Measurements from ENCODE around the gene ACOX1.

ACOX1 gene

DNA sequence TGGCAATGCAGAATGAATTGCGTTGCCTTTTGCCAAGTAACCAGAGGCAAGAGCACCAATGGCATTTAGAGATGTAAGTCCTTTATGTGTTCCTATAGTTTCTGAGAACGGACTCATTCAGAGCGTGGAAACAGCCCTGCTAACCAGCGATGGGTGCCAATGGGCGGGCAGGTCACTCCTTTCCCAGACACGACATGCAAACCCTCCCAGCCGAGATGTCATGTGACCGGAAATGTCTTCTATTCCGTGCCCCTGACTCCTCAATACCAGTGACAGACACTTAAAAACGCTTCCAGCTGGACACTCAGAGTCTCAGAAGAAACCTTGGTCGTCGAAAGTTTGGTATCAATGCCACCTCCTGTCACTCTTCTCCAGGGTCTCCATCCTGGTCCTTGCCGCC is 41.3 kb downstream of the ACOX1 start:
- H2AFZ ChIP-seq (ENCODE audit: low read length): no peak overlapping the region
- H3K4me1 ChIP-seq (ENCODE audit: insufficient read depth, low read length, poor library complexity, severe bottlenecking): peaks cover 9% of the 10 kb centered on the region
- H3K4me2 ChIP-seq (ENCODE audit: low read depth, low read length, poor library complexity, severe bottlenecking): no peak overlapping the region
- peaks cover 6% of the 10 kb centered on the region; the same call in 1 of the 2 replicates for H3K79me2 ChIP-seq (ENCODE audit: insufficient read depth, low read length)
- H3K36me3 ChIP-seq (ENCODE audit: insufficient read depth, low read length): no peaks in the 10 kb centered on the region
- H3K9ac ChIP-seq (ENCODE audit: low read depth, low read length, poor library complexity, severe bottlenecking): no peak overlapping the region
- no peaks in the 10 kb centered on the region for H3K9me2 ChIP-seq (replicated peaks; ENCODE audit: low read depth, low read length)
- H3K27me3 ChIP-seq (ENCODE audit: insufficient read depth, low read length, poor library complexity, severe bottlenecking): no peaks in the 10 kb centered on the region
- H4K20me1 ChIP-seq (ENCODE audit: insufficient read depth, low read length, poor library complexity, severe bottlenecking): no peaks in the 10 kb centered on the region
- TF ChIP-seq, protein P1, sequence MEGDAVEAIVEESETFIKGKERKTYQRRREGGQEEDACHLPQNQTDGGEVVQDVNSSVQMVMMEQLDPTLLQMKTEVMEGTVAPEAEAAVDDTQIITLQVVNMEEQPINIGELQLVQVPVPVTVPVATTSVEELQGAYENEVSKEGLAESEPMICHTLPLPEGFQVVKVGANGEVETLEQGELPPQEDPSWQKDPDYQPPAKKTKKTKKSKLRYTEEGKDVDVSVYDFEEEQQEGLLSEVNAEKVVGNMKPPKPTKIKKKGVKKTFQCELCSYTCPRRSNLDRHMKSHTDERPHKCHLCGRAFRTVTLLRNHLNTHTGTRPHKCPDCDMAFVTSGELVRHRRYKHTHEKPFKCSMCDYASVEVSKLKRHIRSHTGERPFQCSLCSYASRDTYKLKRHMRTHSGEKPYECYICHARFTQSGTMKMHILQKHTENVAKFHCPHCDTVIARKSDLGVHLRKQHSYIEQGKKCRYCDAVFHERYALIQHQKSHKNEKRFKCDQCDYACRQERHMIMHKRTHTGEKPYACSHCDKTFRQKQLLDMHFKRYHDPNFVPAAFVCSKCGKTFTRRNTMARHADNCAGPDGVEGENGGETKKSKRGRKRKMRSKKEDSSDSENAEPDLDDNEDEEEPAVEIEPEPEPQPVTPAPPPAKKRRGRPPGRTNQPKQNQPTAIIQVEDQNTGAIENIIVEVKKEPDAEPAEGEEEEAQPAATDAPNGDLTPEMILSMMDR (conservative IDR thresholded peaks at IDR 0.05; ENCODE audit: low read length): no peak
- TF ChIP-seq EZH2phosphoT487 (IDR thresholded peaks at IDR 0.05; ENCODE audit: borderline replicate concordance): no peak
- no peaks in the 10 kb centered on the region for H3K9me3 ChIP-seq (ENCODE audit: insufficient read depth, low read depth, low read length)
- no peak overlapping the region for H3K4me3 ChIP-seq (ENCODE audit: low read length, poor library complexity, severe bottlenecking)
- H3F3A ChIP-seq (ENCODE audit: low read depth): no peaks in the 10 kb centered on the region

DNA sequence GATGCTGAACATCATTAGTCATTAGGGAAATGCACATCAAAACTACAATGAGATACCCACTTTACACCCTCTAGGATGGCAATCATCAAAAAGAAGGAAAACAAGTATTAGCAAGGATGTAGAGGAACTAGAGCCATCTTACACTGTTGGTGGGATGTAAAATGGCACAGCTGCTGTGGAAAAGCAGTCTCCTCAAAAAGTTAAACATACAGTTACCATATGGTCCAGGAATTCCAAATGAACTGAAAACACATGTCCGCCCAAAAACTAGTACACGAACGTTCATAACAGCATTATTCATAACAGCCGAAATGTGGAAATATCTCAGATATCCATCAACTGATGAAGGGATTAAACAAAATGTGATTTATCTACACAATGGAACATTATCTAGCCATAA is 45.2 kb downstream of the ACOX1 start:
- Histone ChIP-seq H3K9me2 (replicated peaks; ENCODE audit: low read depth, low read length) (no peaks in the 10 kb centered on the region), H3K4me1 (ENCODE audit: insufficient read depth, low read length, poor library complexity, severe bottlenecking) (no peaks in the 10 kb centered on the region), H3K9ac (ENCODE audit: low read depth, low read length, poor library complexity, severe bottlenecking) (no peak overlapping the region), H4K20me1 (ENCODE audit: insufficient read depth, low read length, poor library complexity, severe bottlenecking) (no peaks in the 10 kb centered on the region), H3K9me3 (ENCODE audit: insufficient read depth, low read depth, low read length) (no peaks in the 10 kb centered on the region), H3K4me3 (ENCODE audit: low read length, poor library complexity, severe bottlenecking) (no peak overlapping the region), H3K27me3 (ENCODE audit: insufficient read depth, low read length, poor library complexity, severe bottlenecking) (no peaks in the 10 kb centered on the region), H3K4me2 (ENCODE audit: low read depth, low read length, poor library complexity, severe bottlenecking) (no peak overlapping the region), H3K79me2 (ENCODE audit: insufficient read depth, low read length) (no peaks in the 10 kb centered on the region), H2AFZ (ENCODE audit: low read length) (no peak overlapping the region), H3K36me3 (ENCODE audit: insufficient read depth, low read length) (no peaks in the 10 kb centered on the region), H3F3A (ENCODE audit: low read depth) (no peaks in the 10 kb centered on the region)
- TF ChIP-seq, protein P1 (conservative IDR thresholded peaks at IDR 0.05; ENCODE audit: low read length): no peak
- TF ChIP-seq EZH2phosphoT487 (IDR thresholded peaks at IDR 0.05; ENCODE audit: borderline replicate concordance): no peak

DNA sequence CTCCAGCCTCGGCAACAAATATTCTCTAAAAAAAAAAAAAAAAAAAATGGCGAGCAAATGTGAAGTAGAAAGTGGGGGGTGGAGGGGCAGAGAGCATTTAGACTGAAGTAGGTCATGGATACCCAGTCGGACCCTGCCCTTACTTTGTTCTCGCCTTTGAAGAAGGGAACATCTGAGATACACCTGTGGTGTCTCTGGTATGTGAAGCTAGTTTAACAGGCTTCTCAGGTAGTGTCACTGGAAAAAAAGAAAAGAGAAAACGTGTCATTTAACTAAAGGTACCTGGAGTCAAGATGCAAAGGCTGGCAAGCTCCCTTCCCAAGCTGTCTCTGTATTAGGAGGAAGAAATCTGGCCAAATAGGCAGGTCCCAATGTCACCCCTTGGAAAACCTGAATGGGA is 46.1 kb downstream of the ACOX1 start:
- Histone ChIP-seq H3K4me2 (ENCODE audit: low read depth, low read length, poor library complexity, severe bottlenecking) (no peak overlapping the region), H3K79me2 (ENCODE audit: insufficient read depth, low read length) (no peaks in the 10 kb centered on the region), H3K36me3 (ENCODE audit: insufficient read depth, low read length) (no peaks in the 10 kb centered on the region), H4K20me1 (ENCODE audit: insufficient read depth, low read length, poor library complexity, severe bottlenecking) (no peaks in the 10 kb centered on the region), H2AFZ (ENCODE audit: low read length) (no peak overlapping the region), H3K4me1 (ENCODE audit: insufficient read depth, low read length, poor library complexity, severe bottlenecking) (no peaks in the 10 kb centered on the region), H3K4me3 (ENCODE audit: low read length, poor library complexity, severe bottlenecking) (no peak overlapping the region), H3K9ac (ENCODE audit: low read depth, low read length, poor library complexity, severe bottlenecking) (no peak overlapping the region), H3K27me3 (ENCODE audit: insufficient read depth, low read length, poor library complexity, severe bottlenecking) (no peaks in the 10 kb centered on the region), H3K9me2 (replicated peaks; ENCODE audit: low read depth, low read length) (no peaks in the 10 kb centered on the region), H3K9me3 (ENCODE audit: insufficient read depth, low read depth, low read length) (no peaks in the 10 kb centered on the region), H3F3A (ENCODE audit: low read depth) (no peaks in the 10 kb centered on the region)
- TF ChIP-seq, protein P1 (conservative IDR thresholded peaks at IDR 0.05; ENCODE audit: low read length): no peak
- no peak for TF ChIP-seq EZH2phosphoT487 (IDR thresholded peaks at IDR 0.05; ENCODE audit: borderline replicate concordance)
